ENCODE results near the gene SASH1. TPM values are rescaled to one million over a fixed set of nuclear protein-coding genes. Genes with fewer than 3 reads are reported as not detected.

SASH1 gene
- total and polyA plus RNA-seq, 2 donors (not counting 3 experiments of a cell fraction or from before 2014, with no cell fraction given): 18.5 to 103 TPM

- H3K9ac ChIP-seq (replicated peaks; ENCODE audit: extremely low read depth, insufficient read depth, low read length): no peak overlapping the region
- BruUV-seq (replicated peaks): no TSS peak
- no peak for DNase-seq (ENCODE audit: low read depth, low spot score)
- CTCF ChIA-PET: interaction anchor here (1.2 to 1.7 kb wide), 2 partner anchors 343 to 346 kb away, joined by 3 to 5 read pairs; no protein-coding TSS in a partner anchor
- H3K36me3 ChIP-seq (ENCODE audit: control insufficient read depth in 2 of 2, extremely low read depth in 1 of 2, insufficient read depth in 2 of 2, low read length in 2 of 2): peaks cover 24 to 26% of the 10 kb centered on the region in 2 experiments
- FAIRE-seq: no peak
- intact Hi-C loops (cut with micrococcal nuclease): loop anchor here (5.0 kb wide), 1 partner anchor 1016 kb away; the partner anchor contains the start of gene SAMD5
- POLR2A ChIA-PET: no interaction called here
- no peak overlapping the region for H3K4me3 ChIP-seq (replicated peaks in 1 of 3; ENCODE audit: insufficient read depth in 1 of 3, low read depth in 1 of 3, low read length in 3 of 3)
- H3K79me2 ChIP-seq (ENCODE audit: control insufficient read depth, insufficient read depth, low read length): peaks cover 32% of the 10 kb centered on the region
- no peak overlapping the region for H3K27ac ChIP-seq (ENCODE audit: insufficient read depth, low read depth, low read length)
- H3K27me3 ChIP-seq (ENCODE audit: control insufficient read depth in 2 of 2, insufficient read depth in 2 of 2, low read length in 2 of 2): no peaks in the 10 kb centered on the region
- H3K9me1 ChIP-seq (replicated peaks; ENCODE audit: control insufficient read depth, extremely low read depth, insufficient read depth, low read length): no peaks in the 10 kb centered on the region
- H3K9me3 ChIP-seq (replicated peaks; ENCODE audit: control insufficient read depth, insufficient read depth, low read length): no peaks in the 10 kb centered on the region
- H3K4me2 ChIP-seq (ENCODE audit: insufficient read depth, low read length): no peak overlapping the region
- no peak overlapping the region for H2AFZ ChIP-seq (ENCODE audit: low read depth, low read length)
- dilution Hi-C loops (cut with MboI; ENCODE audit: extremely low pct_ligation_motif_present, low sequenced_read_pairs): no loop called here
- no peaks in the 10 kb centered on the region for H4K20me1 ChIP-seq (replicated peaks; ENCODE audit: control insufficient read depth, extremely low read depth, insufficient read depth, low read length)
- peaks cover 14% of the 10 kb centered on the region for H3K4me1 ChIP-seq (ENCODE audit: control insufficient read depth, extremely low read depth, insufficient read depth, low read length)
- TF ChIP-seq CTCF (IDR thresholded peaks at IDR 0.05; ENCODE audit: extremely low read depth in 1 of 2, insufficient read depth in 1 of 2, low read depth in 1 of 2, low read length in 2 of 2) (no peak), GATA2 (IDR thresholded peaks at IDR 0.05; ENCODE audit: insufficient read depth, insufficient read length, low read depth, low read length) (no peak), JUN (IDR thresholded peaks at IDR 0.05; ENCODE audit: borderline replicate concordance, insufficient read depth, insufficient read length, low read depth) (no peak), POLR2A (IDR thresholded peaks at IDR 0.05; ENCODE audit: low read depth, low read length) (no peak), EZH2 (IDR thresholded peaks at IDR 0.05; ENCODE audit: borderline replicate concordance, low read depth, low read length, severe bottlenecking) (no peak), MAX (IDR thresholded peaks at IDR 0.05; ENCODE audit: insufficient read depth, insufficient read length) (no peak), MYC (IDR thresholded peaks at IDR 0.05; ENCODE audit: low read depth, low read length) (no peak), FOS (IDR thresholded peaks at IDR 0.05; ENCODE audit: borderline replicate concordance, insufficient read depth, low read length) (no peak), POLR2AphosphoS5 (IDR thresholded peaks at IDR 0.05; ENCODE audit: insufficient read depth, low read depth, low read length) (no peak)
Observed at GRCh38 chr6:148523048-148523447, 180.4 kb downstream of the SASH1 start.

Measured in endothelial cell of umbilical vein (primary cell).